Measurements from ENCODE around the gene TAF8.

TAF8 gene

DNA sequence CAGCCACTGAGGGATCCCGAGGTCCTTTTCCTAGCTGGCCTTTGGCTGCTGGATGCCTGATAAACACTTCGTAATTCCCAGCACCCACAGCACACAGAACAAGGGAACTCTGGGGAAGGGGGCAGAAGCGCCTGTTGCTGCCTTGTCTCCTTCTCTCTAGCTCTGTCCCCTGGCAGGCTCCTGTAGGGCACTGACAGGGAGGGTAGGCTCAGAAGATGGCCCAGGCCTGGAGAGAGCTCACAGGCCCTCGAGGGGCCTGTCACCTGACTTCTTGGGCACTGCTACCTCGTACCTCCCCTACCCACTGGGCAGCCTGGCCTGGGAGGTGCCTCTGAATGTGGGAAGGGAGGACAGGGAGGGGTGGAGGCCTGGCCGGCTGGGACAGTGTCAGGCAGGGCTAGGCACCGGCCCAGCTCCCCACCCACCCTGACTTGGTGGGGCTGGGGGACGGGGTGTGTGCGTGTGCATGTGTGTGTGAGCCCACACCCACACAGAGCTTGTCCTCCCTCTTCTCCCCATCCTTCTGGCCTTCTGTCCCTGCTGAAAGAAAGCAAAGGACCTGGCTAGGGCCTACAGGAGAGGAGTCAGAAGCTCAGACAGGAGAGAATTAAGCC is 74.0 kb downstream of the TAF8 start:
- Histone ChIP-seq H3K4me3 (ENCODE audit: low read length) (no peak overlapping the region), H3K4me1 (ENCODE audit: control insufficient read depth, low read length) (no peaks in the 10 kb centered on the region), H3K36me3 (ENCODE audit: control insufficient read depth, low read length) (no peaks in the 10 kb centered on the region), H3K27me3 (ENCODE audit: control insufficient read depth, low read length) (no peaks in the 10 kb centered on the region), H3K79me2 (ENCODE audit: control insufficient read depth, low read length) (no peaks in the 10 kb centered on the region), H3K4me2 (ENCODE audit: low read length) (no peak overlapping the region), H3K9me2 (replicated peaks; ENCODE audit: control insufficient read depth, low read length) (no peaks in the 10 kb centered on the region), H3F3A (ENCODE audit: control insufficient read depth, insufficient read depth) (no peaks in the 10 kb centered on the region), H3K27ac (ENCODE audit: low read depth, low read length) (no peak overlapping the region), H3K9me3 (ENCODE audit: control insufficient read depth, insufficient read depth, low read length) (no peaks in the 10 kb centered on the region), H4K20me1 (ENCODE audit: control insufficient read depth, insufficient read depth, low read depth, low read length) (no peaks in the 10 kb centered on the region)
- TF ChIP-seq EZH2phosphoT487 (IDR thresholded peaks at IDR 0.05; ENCODE audit: borderline replicate concordance, low read length) = no peak
- TF ChIP-seq, protein P1, sequence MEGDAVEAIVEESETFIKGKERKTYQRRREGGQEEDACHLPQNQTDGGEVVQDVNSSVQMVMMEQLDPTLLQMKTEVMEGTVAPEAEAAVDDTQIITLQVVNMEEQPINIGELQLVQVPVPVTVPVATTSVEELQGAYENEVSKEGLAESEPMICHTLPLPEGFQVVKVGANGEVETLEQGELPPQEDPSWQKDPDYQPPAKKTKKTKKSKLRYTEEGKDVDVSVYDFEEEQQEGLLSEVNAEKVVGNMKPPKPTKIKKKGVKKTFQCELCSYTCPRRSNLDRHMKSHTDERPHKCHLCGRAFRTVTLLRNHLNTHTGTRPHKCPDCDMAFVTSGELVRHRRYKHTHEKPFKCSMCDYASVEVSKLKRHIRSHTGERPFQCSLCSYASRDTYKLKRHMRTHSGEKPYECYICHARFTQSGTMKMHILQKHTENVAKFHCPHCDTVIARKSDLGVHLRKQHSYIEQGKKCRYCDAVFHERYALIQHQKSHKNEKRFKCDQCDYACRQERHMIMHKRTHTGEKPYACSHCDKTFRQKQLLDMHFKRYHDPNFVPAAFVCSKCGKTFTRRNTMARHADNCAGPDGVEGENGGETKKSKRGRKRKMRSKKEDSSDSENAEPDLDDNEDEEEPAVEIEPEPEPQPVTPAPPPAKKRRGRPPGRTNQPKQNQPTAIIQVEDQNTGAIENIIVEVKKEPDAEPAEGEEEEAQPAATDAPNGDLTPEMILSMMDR (IDR thresholded peaks at IDR 0.05; ENCODE audit: low read depth, low read length, poor library complexity, severe bottlenecking) = no peak

DNA sequence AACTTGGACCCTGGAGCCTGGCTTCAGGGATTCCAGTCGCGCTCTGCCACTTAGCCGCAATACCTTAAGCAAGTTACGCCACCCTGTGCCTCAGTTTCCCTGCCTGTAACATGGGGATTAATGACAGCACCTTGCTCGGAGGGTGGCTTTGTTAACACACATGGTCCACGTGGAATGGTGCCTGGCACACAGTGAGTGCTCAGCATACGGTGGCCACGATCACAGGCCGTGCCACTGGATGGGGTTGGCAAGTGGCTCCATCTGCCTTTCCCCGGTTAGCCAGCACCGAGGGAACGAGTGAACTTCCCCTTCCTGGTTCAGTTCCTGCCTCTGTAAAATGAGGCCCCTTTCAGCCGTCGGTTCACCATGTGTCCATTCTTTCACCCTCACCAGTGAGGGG is 74.9 kb downstream of the TAF8 start:
- Histone ChIP-seq H3K4me3 (ENCODE audit: low read length) (no peak overlapping the region), H3K27ac (ENCODE audit: low read depth, low read length) (no peak overlapping the region), H3K4me1 (ENCODE audit: control insufficient read depth, low read length) (no peaks in the 10 kb centered on the region), H4K20me1 (ENCODE audit: control insufficient read depth, insufficient read depth, low read depth, low read length) (no peaks in the 10 kb centered on the region), H3K9me2 (replicated peaks; ENCODE audit: control insufficient read depth, low read length) (no peaks in the 10 kb centered on the region), H3K4me2 (ENCODE audit: low read length) (no peak overlapping the region), H3K36me3 (ENCODE audit: control insufficient read depth, low read length) (no peaks in the 10 kb centered on the region), H3K27me3 (ENCODE audit: control insufficient read depth, low read length) (no peaks in the 10 kb centered on the region), H3K9me3 (ENCODE audit: control insufficient read depth, insufficient read depth, low read length) (no peaks in the 10 kb centered on the region), H3F3A (ENCODE audit: control insufficient read depth, insufficient read depth) (no peaks in the 10 kb centered on the region), H3K79me2 (ENCODE audit: control insufficient read depth, low read length) (no peaks in the 10 kb centered on the region)
- no peak for TF ChIP-seq EZH2phosphoT487 (IDR thresholded peaks at IDR 0.05; ENCODE audit: borderline replicate concordance, low read length)
- TF ChIP-seq, protein P1 (IDR thresholded peaks at IDR 0.05; ENCODE audit: low read depth, low read length, poor library complexity, severe bottlenecking) = no peak

DNA sequence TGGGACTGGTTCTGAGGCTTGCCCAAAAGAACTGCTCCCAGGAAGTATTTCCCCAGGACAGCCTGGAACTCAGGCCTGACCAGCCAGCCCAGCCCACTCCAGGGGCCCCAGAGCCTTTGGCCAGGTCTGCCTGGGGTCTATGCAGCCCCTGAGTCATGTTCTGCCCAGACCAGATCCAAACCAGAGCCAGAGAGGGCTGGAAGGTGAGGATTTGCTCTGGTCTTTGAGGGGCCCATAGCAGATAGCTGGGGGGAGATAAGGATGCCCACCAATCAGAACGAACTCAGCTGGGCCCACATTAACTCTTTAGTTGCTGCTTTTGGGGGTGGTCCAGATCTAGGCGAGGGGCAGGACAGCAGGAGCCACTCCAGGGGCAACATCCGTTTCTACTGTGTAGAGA is 75.3 kb downstream of the TAF8 start:
- no peak overlapping the region for H3K4me3 ChIP-seq (ENCODE audit: low read length)
- TF ChIP-seq, protein P1 (IDR thresholded peaks at IDR 0.05; ENCODE audit: low read depth, low read length, poor library complexity, severe bottlenecking) = no peak
- no peak for TF ChIP-seq EZH2phosphoT487 (IDR thresholded peaks at IDR 0.05; ENCODE audit: borderline replicate concordance, low read length)
- no peaks in the 10 kb centered on the region for H3K9me2 ChIP-seq (replicated peaks; ENCODE audit: control insufficient read depth, low read length)
- H3K4me1 ChIP-seq (ENCODE audit: control insufficient read depth, low read length) = no peaks in the 10 kb centered on the region
- no peak overlapping the region for H3K27ac ChIP-seq (ENCODE audit: low read depth, low read length)
- H3K36me3 ChIP-seq (ENCODE audit: control insufficient read depth, low read length) = no peaks in the 10 kb centered on the region
- no peaks in the 10 kb centered on the region for H3K79me2 ChIP-seq (ENCODE audit: control insufficient read depth, low read length)
- H3K4me2 ChIP-seq (ENCODE audit: low read length) = no peak overlapping the region
- H3K27me3 ChIP-seq (ENCODE audit: control insufficient read depth, low read length) = no peaks in the 10 kb centered on the region
- H4K20me1 ChIP-seq (ENCODE audit: control insufficient read depth, insufficient read depth, low read depth, low read length) = no peaks in the 10 kb centered on the region
- no peaks in the 10 kb centered on the region for H3K9me3 ChIP-seq (ENCODE audit: control insufficient read depth, insufficient read depth, low read length)
- no peaks in the 10 kb centered on the region for H3F3A ChIP-seq (ENCODE audit: control insufficient read depth, insufficient read depth)

Measured in DOHH2 (cell line).